ENCODE results near the gene ZXDC. TPM values are rescaled to one million over a fixed set of nuclear protein-coding genes. Genes with fewer than 3 reads are reported as not detected.

ZXDC gene
- total and polyA plus RNA-seq, 11 donors = 8.7 to 40.3 (median 19.3) TPM

DNA sequence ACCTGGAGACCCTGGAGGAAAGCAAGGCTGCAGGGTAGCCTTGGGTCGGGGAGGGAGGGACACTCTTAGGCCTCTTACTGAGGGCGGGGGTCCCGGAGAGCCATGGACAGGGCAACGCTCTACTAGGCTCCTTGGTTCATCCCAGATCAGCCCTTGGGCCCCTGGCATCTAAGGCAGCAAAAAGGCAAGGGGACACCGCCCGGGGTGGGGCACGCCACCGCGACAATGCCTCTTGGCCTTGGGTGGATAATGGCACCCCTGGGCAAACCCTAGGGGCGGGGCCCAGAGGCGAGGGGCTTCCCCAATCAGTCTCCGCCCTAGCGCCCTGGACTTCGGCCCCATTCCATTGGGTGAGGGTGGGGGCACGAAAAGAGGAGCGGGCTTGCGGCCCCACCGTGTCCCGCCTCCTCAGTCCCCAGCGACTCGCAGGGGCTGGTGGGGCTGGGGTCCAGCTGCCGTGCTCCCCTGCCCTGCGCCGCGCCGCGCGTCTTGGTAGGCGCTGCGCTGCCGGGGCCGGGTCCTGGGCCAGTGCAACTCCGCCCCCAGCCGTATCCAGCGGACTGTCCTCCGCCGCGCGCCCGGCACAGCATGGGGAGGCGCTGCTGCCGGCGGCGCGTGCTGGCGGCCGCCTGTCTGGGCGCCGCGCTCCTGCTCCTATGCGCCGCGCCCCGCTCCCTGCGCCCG, 48.2 kb upstream of the ZXDC start, which contains the start of gene CHST13:
TSS of gene CHST13 (plus strand) at position 411 of the 684 bp plus-strand sequence. CDS start at position 589, 178 bp downstream.
- Histone ChIP-seq H3K27me3 (peaks cover 0 to 20% (median 7%) of the 10 kb centered on the region in 9 donors), H3K27ac (peak within 1 kb of the TSS in 5 of 12 donors; percentile 17 to 42 (median 29)), H3K9me3 (no peaks in the 10 kb centered on the region), H3K4me3 (peak within 1 kb of the TSS; percentile 23 to 58 (median 50)), H3K4me1 (peaks cover 0 to 23% (median 5%) of the 10 kb centered on the region in 12 donors), H3K36me3 (no peaks in the 10 kb centered on the region)
- ATAC-seq (peak in 3 of 4 donors; percentile 56 to 83 (median 73)), DNase-seq (peak in 3 of 5 donors; percentile 68 to 78 (median 75))
- intact Hi-C loops (cut with DNase I) = loop anchor here in 9 of 10 donors (2.0 to 10.0 kb wide), 8 partner anchors 43 to 1023 kb away; partner anchors contain the start of gene TXNRD3 (in 1 of the 9)
- no peak for TF ChIP-seq POLR2A (IDR thresholded peaks at IDR 0.05)
- TF ChIP-seq, protein P1, sequence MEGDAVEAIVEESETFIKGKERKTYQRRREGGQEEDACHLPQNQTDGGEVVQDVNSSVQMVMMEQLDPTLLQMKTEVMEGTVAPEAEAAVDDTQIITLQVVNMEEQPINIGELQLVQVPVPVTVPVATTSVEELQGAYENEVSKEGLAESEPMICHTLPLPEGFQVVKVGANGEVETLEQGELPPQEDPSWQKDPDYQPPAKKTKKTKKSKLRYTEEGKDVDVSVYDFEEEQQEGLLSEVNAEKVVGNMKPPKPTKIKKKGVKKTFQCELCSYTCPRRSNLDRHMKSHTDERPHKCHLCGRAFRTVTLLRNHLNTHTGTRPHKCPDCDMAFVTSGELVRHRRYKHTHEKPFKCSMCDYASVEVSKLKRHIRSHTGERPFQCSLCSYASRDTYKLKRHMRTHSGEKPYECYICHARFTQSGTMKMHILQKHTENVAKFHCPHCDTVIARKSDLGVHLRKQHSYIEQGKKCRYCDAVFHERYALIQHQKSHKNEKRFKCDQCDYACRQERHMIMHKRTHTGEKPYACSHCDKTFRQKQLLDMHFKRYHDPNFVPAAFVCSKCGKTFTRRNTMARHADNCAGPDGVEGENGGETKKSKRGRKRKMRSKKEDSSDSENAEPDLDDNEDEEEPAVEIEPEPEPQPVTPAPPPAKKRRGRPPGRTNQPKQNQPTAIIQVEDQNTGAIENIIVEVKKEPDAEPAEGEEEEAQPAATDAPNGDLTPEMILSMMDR (IDR thresholded peaks at IDR 0.05) = peak in 1 of 12 donors; percentile 18
- WGBS, 4 donors = 6 to 9% (median 7%) methylated on average over 33 to 56 of the region's 56 CpGs

DNA sequence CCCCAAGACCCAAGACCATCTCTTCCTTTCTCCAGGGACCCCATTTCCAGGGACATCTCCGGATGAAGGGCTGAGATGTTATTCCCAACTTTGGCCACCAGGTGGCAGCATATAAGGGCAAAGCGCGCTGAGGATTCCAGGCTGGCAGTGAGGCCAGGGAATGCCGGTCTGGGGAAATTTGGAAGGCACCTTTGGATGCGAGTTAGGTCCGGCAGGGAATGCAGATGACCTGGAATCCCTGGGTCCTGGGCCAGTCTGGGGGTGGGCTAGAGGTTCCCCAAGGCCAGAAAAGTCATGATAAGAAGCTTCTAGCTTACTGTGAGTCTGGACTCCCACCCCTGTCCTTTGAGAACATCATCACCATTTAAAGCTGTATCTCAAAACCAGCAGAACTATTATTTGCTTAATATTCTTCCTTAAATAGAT, 46.7 kb upstream of the ZXDC start:
- peaks cover 0 to 17% (median 5%) of the 10 kb centered on the region in 12 donors for H3K4me1 ChIP-seq
- no peaks in the 10 kb centered on the region for H3K36me3 ChIP-seq
- intact Hi-C loops (cut with DNase I) = loop anchor here in 9 of 10 donors (2.0 to 10.0 kb wide), 8 partner anchors 45 to 1025 kb away; partner anchors contain the start of gene TXNRD3 (in 1 of the 9)
- 0 to 1% (median 0%) methylated on average over 1 to 6 of the region's 6 CpGs for WGBS, 4 donors
- H3K27ac ChIP-seq = no peak overlapping the region
- no peak for TF ChIP-seq POLR2A (IDR thresholded peaks at IDR 0.05)
- TF ChIP-seq, protein P1 (IDR thresholded peaks at IDR 0.05) = peak; percentile 68 to 96 (median 91)
- peaks cover 0 to 25% (median 7%) of the 10 kb centered on the region in 9 donors for H3K27me3 ChIP-seq
- H3K9me3 ChIP-seq = no peaks in the 10 kb centered on the region
- H3K4me3 ChIP-seq = no peak overlapping the region
- ATAC-seq = peak in 2 of 4 donors; percentile 38 to 53
- DNase-seq = peak; percentile 50 to 65 (median 56)

DNA sequence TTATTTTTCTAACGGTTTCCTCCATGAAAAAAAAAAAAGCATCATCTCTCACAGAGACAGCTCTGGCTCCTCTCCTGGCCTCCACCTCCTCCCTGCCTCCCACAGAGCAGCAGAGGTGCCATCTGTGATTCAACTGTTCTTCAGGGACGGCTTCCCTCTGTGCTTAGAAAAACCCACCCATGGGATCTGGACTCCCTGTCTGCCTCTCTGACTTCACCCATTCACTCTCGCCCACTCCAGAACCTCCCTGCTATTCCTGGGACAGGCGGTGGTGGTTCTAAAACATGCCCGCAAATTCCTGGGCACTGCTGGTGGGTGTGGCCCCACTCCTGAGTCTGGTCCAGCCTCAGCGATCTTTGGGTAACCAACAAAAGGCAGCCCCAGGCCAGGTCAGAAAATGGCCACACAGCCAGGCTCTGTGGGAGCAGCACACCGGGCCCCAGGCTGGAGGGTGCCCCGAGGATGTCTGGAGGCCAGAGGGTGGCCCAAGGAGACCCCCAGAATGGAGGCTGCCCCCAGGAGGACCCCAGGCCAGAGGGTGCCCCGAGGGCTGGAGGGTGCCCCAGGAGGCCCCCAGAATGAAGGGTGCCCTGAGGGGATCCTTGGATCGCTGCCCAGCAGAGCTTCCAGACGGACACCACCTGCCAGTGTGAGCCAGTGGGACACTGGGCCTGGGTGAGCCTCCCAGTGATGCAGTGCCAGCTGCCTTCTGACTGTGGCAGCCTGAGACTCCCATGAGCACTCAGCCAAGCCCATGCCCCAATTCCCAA, 45.6 kb upstream of the ZXDC start:
- whole genome bisulfite sequencing, 4 donors = 72 to 84% (median 76%) methylated on average over 8 to 11 of the region's 11 CpGs
- ATAC-seq (no peak), DNase-seq (peak in 3 of 5 donors; percentile 22 to 46 (median 22))
- Histone ChIP-seq H3K4me3 (no peak overlapping the region), H3K9me3 (no peaks in the 10 kb centered on the region), H3K27me3 (peaks cover 0 to 25% (median 7%) of the 10 kb centered on the region in 9 donors), H3K27ac (no peak overlapping the region), H3K4me1 (peaks cover 0 to 17% (median 5%) of the 10 kb centered on the region in 12 donors), H3K36me3 (no peaks in the 10 kb centered on the region)
- intact Hi-C loops (cut with DNase I) = loop anchor here (2.0 to 10.0 kb wide), 8 partner anchors 46 to 1026 kb away; partner anchors contain the start of gene TXNRD3 (in 1 of the 10)
- no peak for TF ChIP-seq POLR2A (IDR thresholded peaks at IDR 0.05)
- TF ChIP-seq, protein P1 (IDR thresholded peaks at IDR 0.05) = no peak
